T-helper 17 cell (primary cell): ENCODE data around the gene LCE2A. TPM values are rescaled to one million over a fixed set of nuclear protein-coding genes. Genes with fewer than 3 reads are reported as not detected.

Experiments
- total RNA-seq, 4 donors: library from RNA in 2 of 4; stranded (reverse) in 2 of 4; gene quantifications; one replicate each; pipeline ENCODE4 v1.2.3 and lab custom pipeline; 2022 to 2026

Gene LCE2A
- total RNA-seq, 2 donors from 2014 or later, result not detected

Other genes with a start within 250 kb of the LCE2A start
- gene LCE5A, start 187.5 kb upstream of the LCE2A start, total RNA-seq, result not detected
- not detected for gene CRCT1, start 183.9 kb upstream of the LCE2A start, total RNA-seq
- gene LCE3E, start 131.6 kb upstream of the LCE2A start, total RNA-seq, result not detected
- gene LCE3D, start 117.8 kb upstream of the LCE2A start, total RNA-seq, result not detected
- gene LCE3C, start 98.1 kb upstream of the LCE2A start, total RNA-seq, result not detected
- gene LCE3B, start 84.5 kb upstream of the LCE2A start, total RNA-seq, result not detected
- not detected for gene LCE3A, start 75.2 kb upstream of the LCE2A start, total RNA-seq
- not detected for gene LCE2D, start 35.0 kb upstream of the LCE2A start, total RNA-seq
- gene LCE2C, start 23.1 kb upstream of the LCE2A start, total RNA-seq, result not detected
- not detected for gene LCE2B, start 12.2 kb upstream of the LCE2A start, total RNA-seq
- not detected for gene LCE4A, start 9.8 kb downstream of the LCE2A start, total RNA-seq
- gene KPRP, start 59.7 kb downstream of the LCE2A start, total RNA-seq, result not detected
- not detected for gene LCE1F, start 76.8 kb downstream of the LCE2A start, total RNA-seq
- gene LCE1E, start 87.9 kb downstream of the LCE2A start, total RNA-seq, result not detected
- not detected for gene LCE1D, start 98.4 kb downstream of the LCE2A start, total RNA-seq
- not detected for gene LCE1C, start 108.3 kb downstream of the LCE2A start, total RNA-seq
- not detected for gene LCE1B, start 113.6 kb downstream of the LCE2A start, total RNA-seq
- gene LCE1A, start 129.1 kb downstream of the LCE2A start, total RNA-seq, result not detected
- not detected for gene LCE6A, start 144.5 kb downstream of the LCE2A start, total RNA-seq
- not detected for gene LCE7A, start 161.7 kb downstream of the LCE2A start, total RNA-seq
- gene SMCP, start 180.0 kb downstream of the LCE2A start, total RNA-seq, result not detected
- gene IVL, start 210.2 kb downstream of the LCE2A start, total RNA-seq, result not detected
- gene SPRR5, start 248.9 kb downstream of the LCE2A start, total RNA-seq, result not detected